ENCODE results near the gene SLC5A1. TPM values are rescaled to one million over a fixed set of nuclear protein-coding genes. Genes with fewer than 3 reads are reported as not detected.
A peak's percentile ranks its signal among the peaks of the same experiment; 100 is the strongest.

SLC5A1 gene
- total and polyA plus RNA-seq, 2 of the 8 experiments (the other 6 are each of a cell fraction or from before 2014, with no cell fraction given): 0.06 TPM; not detected in 1

DNA sequence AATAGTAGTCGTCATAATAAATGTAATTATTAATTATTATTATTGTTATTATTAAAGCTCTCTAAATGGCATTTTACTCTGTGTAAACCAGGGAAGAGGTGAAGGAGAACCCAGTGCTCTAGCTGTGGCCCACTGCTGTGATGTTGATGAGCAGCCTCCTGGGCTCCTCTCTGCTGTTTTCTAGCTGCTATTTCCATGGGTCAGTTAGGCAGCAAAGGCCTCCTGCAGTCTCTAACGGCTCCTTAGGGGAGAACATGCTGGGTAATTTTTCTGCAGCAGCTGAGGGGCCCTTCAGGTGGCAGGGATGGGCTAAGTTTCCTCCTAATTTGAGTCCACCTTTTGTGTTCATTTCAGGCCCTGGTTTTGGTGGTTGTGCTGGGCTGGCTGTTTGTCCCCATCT, 24.6 kb downstream of the SLC5A1 start:
- no peak overlapping the region for H4K91ac ChIP-seq (replicated peaks; ENCODE audit: insufficient read length, low read length)
- CTCF ChIA-PET (ENCODE audit: partially characterized antibody): interaction anchor here (1.1 to 1.5 kb wide), 6 partner anchors 9 to 98 kb away, joined by 3 to 6 read pairs (median 4); no protein-coding TSS in a partner anchor
- H3K9me3 ChIP-seq (ENCODE audit: insufficient read depth in 2 of 2, low read depth in 1 of 2, low read length in 1 of 2): no peaks in the 10 kb centered on the region
- H2AFZ ChIP-seq (ENCODE audit: low read length): no peak overlapping the region
- DNase-seq (ENCODE audit: low read depth in 1 of 2, low spot score in 2 of 2): no peak
- no peak overlapping the region for H3K27ac ChIP-seq (ENCODE audit: low read depth, low read length)
- WGBS, 2 experiments (ENCODE audit: extremely low coverage in 1 of 2, insufficient coverage in 1 of 2, insufficient read length in 1 of 2, insufficient replicate concordance in 2 of 2, low coverage in 1 of 2, low lambda C conversion rate in 2 of 2, missing lambda C conversion rate in 1 of 2): 42% methylated on average over 2 of the region's 2 CpGs; no CpG with 5 or more reads in 1 of the 2 experiments
- H3K9ac ChIP-seq (replicated peaks in 1 of 4; ENCODE audit: extremely low read depth in 1 of 4, low read depth in 3 of 4, low read length in 3 of 4): no peak overlapping the region
- no peak for FAIRE-seq
- H3K4me2 ChIP-seq (ENCODE audit: insufficient read depth in 1 of 2, low read depth in 2 of 2, low read length in 2 of 2): no peak overlapping the region
- H3K27me3 ChIP-seq (replicated peaks in 1 of 4; ENCODE audit: control insufficient read depth in 3 of 4, extremely low read depth in 1 of 4, insufficient read depth in 3 of 4, low read length in 3 of 4): no peaks in the 10 kb centered on the region
- no peak overlapping the region for H2BK5ac ChIP-seq (ENCODE audit: low read depth, low read length)
- POLR2A ChIA-PET (ENCODE audit: partially characterized antibody): no interaction called here
- TF ChIP-seq CTBP2 (IDR thresholded peaks at IDR 0.05; ENCODE audit: borderline replicate concordance, insufficient read depth, insufficient read length, low read length): no peak
- peak; percentile 41 for TF ChIP-seq NANOG (IDR thresholded peaks at IDR 0.05; ENCODE audit: insufficient read depth, low read depth, low read length, poor library complexity, severe bottlenecking)
- H3K79me2 ChIP-seq (ENCODE audit: control insufficient read depth in 1 of 2, insufficient read depth in 2 of 2, low read length in 2 of 2): no peaks in the 10 kb centered on the region
- no peak overlapping the region for H3K4me3 ChIP-seq (ENCODE audit: extremely low read depth in 1 of 4, insufficient read depth in 2 of 4, low read depth in 3 of 4, low read length in 4 of 4)
- H2BK15ac ChIP-seq (ENCODE audit: low read length): no peak overlapping the region
- no peak overlapping the region for H3K4ac ChIP-seq (replicated peaks; ENCODE audit: insufficient read length, low read depth, low read length)
- H2AK5ac ChIP-seq (ENCODE audit: low read depth, low read length): no peak overlapping the region
- H3K23me2 ChIP-seq (ENCODE audit: low read depth, low read length): no peaks in the 10 kb centered on the region
- H3K14ac ChIP-seq (ENCODE audit: insufficient read length): no peak overlapping the region
- no peaks in the 10 kb centered on the region for H3K79me1 ChIP-seq (ENCODE audit: low read depth, low read length)
- no peaks in the 10 kb centered on the region for H4K20me1 ChIP-seq (replicated peaks in 1 of 2; ENCODE audit: control insufficient read depth in 1 of 2, insufficient read depth in 2 of 2, low read length in 2 of 2)
- no peak overlapping the region for H4K8ac ChIP-seq (ENCODE audit: extremely low read depth, insufficient read depth, low read length)
- no peak overlapping the region for H3K18ac ChIP-seq (ENCODE audit: extremely low read depth, low read length)
- no peak overlapping the region for H2BK120ac ChIP-seq (replicated peaks; ENCODE audit: low read depth, low read length)
- no peak overlapping the region for H3K56ac ChIP-seq (replicated peaks; ENCODE audit: insufficient read length, low read depth, low read length)
- H3K4me1 ChIP-seq (replicated peaks in 1 of 4; ENCODE audit: control insufficient read depth in 3 of 4, insufficient read depth in 4 of 4, low read length in 3 of 4): no peaks in the 10 kb centered on the region
- H4K5ac ChIP-seq (ENCODE audit: insufficient read length, low read depth, low read length): no peak overlapping the region
- no peak overlapping the region for H3K23ac ChIP-seq (ENCODE audit: insufficient read length)
- no peak overlapping the region for H2BK12ac ChIP-seq (ENCODE audit: low read depth, low read length)
- H2BK20ac ChIP-seq (ENCODE audit: low read length): no peak overlapping the region
- no peaks in the 10 kb centered on the region for H3K36me3 ChIP-seq (ENCODE audit: control insufficient read depth in 2 of 4, insufficient read depth in 4 of 4, low read length in 3 of 4)

All from H1 (cell line).